GM20000 (cell line): ENCODE data around the gene SPINT2.
A peak's percentile ranks its signal among the peaks of the same experiment; 100 is the strongest.
"Not testable (repeated sequence)": the region's sequence is repeated elsewhere in the genome, so short reads cannot be mapped to it uniquely, and the experiment has no call there.

ENCODE experiments used
- DNase-seq: peaks from one replicate; pipeline ENCODE4 v3.0.0; 2012; ENCODE audit warnings: low spot score
- TF ChIP-seq, protein P1 (sequence below): IDR thresholded peaks from 2 replicates; pipeline ENCODE4 v1.5.1; 2012; ENCODE audit warnings: mild to moderate bottlenecking, control low read depth; ENCODE audit errors: extremely low read depth, missing control alignments

The SPINT2 gene

DNA sequence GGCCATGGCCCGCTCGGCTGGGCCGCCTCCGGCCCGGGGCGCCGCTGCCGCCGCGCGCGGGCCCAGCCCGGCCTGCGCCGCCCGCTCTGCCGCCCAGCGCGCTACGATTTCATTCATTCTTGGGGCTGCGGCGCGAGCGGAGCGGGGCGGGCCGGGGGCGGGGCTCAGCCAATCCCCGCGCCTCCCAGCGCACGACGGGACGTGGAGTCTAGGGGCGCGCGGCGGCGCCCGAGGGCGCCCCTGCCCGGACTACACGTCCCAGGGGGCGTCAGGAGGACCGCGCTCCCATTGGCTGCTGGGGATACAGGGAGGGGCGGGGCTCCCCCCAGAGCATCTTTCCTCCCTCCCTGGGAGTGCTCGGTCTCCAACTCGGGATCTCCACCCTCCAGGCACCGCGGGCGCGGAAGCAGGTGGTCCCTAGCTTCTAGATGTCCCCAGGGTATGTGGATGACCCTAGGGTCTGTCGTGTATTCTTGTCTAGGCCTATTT lies 34.7 kb upstream of the SPINT2 start:
- peak; percentile 91 for DNase-seq

DNA sequence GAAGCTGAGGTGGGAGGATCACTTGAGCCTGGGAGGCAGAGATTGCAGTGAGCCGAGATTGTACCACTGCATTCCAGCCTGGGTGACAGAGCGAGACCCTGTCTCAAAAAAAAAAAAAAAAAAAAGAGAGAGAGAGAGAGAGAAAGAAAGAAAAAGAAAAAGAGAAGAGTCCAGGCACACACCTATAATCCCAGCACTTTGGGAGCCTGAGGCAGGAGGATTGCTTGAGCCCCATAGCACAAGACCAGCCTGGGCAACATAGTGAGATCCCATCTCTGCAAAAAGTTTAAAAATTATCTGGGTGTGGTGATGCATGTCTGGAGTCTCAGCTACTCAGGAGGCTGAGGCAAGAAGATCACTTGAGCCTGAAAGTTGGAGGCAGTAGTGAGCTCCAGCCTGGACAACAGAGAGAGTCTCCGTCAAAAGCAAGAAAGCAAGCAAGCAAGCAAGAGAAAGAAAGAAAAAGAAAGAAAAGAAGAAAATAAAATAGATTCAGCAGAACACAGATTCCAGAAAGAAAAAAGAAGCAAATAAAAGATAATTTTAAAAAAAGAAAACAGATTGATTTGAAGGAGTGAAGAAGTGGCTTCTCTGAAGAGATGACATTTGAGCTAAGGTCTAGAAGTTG lies 33.8 kb upstream of the SPINT2 start:
- DNase-seq, result not testable (repeated sequence)

More for the DNA sequence above, 34.7 kb upstream of the SPINT2 start:
- TF ChIP-seq, protein P1, sequence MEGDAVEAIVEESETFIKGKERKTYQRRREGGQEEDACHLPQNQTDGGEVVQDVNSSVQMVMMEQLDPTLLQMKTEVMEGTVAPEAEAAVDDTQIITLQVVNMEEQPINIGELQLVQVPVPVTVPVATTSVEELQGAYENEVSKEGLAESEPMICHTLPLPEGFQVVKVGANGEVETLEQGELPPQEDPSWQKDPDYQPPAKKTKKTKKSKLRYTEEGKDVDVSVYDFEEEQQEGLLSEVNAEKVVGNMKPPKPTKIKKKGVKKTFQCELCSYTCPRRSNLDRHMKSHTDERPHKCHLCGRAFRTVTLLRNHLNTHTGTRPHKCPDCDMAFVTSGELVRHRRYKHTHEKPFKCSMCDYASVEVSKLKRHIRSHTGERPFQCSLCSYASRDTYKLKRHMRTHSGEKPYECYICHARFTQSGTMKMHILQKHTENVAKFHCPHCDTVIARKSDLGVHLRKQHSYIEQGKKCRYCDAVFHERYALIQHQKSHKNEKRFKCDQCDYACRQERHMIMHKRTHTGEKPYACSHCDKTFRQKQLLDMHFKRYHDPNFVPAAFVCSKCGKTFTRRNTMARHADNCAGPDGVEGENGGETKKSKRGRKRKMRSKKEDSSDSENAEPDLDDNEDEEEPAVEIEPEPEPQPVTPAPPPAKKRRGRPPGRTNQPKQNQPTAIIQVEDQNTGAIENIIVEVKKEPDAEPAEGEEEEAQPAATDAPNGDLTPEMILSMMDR, result no peak

DNA sequence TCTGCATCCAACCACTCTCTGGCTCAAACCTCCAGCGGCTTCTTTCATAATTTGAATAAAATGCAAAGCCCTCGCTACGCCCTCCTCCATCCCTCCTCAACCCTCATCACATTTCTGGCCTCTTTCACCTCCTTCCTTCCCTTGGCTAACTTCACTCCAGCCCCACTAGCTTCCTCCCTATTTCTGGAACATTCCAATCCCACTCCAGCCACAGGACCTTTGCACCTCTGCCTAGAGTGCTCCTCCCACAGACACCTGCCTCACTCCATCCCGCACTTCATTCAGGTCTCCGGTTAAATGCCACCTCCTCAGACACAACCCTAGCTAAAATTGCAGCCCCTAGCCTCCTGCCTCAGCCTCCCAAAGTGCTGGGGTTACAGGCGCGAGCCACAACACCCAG lies 32.5 kb upstream of the SPINT2 start:
- no peak for DNase-seq
- TF ChIP-seq, protein P1, result no peak

DNA sequence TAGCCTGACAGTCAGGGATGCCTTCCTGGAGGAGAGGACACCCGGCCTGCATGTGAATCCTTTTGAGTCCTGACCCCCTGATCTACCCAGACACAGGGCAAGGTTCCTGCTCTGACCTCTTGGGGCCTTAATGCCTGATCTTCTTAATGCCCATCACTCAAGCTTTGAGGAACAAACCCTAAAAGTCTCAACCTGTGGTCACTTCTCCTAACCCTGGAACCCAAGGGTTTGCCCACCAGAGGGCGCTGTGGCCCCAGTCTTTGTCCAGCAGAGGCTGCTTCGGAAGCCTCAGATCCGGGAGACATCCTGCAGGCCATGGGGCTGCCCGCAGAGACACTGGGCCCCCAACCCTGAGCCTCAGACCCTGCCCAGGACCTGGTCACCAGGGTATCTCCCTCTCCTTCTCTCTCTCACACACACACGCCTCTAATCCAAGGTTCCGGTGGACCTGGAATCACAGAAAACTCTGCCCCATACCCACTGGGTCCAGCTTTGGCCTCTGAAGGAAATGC lies 30.6 kb upstream of the SPINT2 start:
- peak; percentile 87 for DNase-seq
- TF ChIP-seq, protein P1, result peak; percentile 77

DNA sequence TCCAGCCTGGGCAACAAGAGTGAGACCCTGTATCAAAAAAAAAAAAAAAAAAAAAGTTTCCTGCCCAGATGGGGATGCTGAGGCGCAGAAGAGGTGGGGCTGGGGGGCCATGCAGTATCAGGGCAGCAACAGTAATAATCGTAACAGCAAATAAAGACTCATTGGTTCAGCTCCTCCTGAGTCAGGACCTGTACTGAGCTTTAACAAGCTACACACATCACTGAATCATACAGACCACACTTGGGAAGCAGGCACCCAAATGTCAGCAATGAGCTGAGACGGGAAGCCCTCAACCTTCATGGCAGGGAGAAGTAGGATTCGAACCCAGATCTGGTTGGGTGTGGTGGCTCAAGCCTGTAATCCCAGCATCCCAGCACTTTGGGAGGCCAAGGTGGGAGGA lies 29.8 kb upstream of the SPINT2 start:
- DNase-seq, result peak; percentile 4
- TF ChIP-seq, protein P1, result no peak

DNA sequence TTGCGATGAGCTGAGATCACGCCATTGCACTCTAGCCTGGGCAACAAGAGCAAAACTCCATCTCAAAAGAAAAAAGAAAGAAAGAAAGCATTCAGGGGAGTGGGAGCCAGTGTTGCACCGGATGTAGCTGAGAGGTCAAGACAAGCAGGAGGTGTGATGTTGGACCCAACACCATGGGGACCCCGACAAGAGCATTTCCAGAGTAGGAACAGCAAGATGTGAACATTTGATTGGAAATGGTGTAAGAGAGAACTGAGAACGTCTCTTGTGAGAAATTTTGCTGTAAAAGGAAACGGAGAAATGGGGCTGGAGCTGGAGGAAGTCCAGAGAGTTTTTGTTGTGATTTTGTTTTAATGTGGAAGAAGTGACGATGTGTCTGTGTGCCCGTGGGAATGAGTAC lies 24.6 kb upstream of the SPINT2 start:
- no peak for DNase-seq
- TF ChIP-seq, protein P1, result no peak

DNA sequence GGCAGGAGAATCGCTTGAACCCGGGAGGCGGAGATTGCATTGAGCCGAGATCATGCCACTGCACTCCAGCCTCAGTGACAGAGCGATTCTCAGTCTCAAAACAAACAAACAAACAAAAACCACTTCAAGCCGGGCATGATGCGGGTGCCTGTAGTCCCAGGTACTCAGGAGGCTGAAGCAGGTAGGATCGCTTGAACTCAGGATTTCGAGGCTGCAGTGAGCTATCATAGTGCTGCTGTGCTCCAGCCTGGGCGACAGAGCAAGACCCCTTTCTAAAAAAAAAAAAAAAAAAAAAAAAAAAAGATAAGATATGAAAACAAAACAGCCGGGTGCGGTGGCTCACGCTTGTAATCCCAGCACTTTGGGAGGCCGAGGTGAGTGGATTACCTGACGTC lies 21.1 kb upstream of the SPINT2 start:
- no peak for DNase-seq
- TF ChIP-seq, protein P1, result no peak
